ENCODE results near the gene GPR34.
"Not testable (repeated sequence)": the region's sequence is repeated elsewhere in the genome, so short reads cannot be mapped to it uniquely, and the experiment has no call there.

GPR34 gene, protein sequence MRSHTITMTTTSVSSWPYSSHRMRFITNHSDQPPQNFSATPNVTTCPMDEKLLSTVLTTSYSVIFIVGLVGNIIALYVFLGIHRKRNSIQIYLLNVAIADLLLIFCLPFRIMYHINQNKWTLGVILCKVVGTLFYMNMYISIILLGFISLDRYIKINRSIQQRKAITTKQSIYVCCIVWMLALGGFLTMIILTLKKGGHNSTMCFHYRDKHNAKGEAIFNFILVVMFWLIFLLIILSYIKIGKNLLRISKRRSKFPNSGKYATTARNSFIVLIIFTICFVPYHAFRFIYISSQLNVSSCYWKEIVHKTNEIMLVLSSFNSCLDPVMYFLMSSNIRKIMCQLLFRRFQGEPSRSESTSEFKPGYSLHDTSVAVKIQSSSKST

DNA sequence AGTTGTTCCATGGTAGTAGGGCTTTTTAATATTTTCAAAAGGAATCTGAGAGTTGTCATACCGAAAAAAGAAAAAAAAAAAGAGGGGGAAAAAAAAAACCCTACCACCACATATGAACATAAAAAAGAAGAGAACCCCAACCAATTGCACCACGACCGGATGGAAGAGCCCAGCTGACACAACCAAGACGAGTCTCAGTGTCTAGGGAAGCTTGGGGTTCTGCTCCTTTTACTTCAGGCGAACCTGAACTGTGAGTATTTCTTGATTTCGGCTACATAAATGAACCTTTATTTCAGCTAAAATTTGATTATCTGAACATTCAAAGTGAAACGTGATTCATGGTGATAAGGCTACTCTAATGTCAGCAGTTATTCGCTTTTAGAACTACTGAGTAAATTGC lies at the start of gene GPR34:
Gene GPR34 (plus strand): TSS at position 139 of the 400 bp plus-strand sequence. CDS start 6,661 bp downstream, outside the sequence.
- DNase-seq (ENCODE audit: low read depth, low spot score) = no peak
- no peak within 1 kb of the TSS for H3K27ac ChIP-seq

- H3K27ac ChIP-seq; DNase-seq (ENCODE audit: low read depth, low spot score): not testable (repeated sequence)
Measured at GRCh38 chrX:41646201-41646600, 42.6 kb upstream of the GPR34 start.

GRCh38 chrX:41653125-41653524 lies 35.6 kb upstream of the GPR34 start:
- no peak overlapping the region for H3K27ac ChIP-seq

DNA sequence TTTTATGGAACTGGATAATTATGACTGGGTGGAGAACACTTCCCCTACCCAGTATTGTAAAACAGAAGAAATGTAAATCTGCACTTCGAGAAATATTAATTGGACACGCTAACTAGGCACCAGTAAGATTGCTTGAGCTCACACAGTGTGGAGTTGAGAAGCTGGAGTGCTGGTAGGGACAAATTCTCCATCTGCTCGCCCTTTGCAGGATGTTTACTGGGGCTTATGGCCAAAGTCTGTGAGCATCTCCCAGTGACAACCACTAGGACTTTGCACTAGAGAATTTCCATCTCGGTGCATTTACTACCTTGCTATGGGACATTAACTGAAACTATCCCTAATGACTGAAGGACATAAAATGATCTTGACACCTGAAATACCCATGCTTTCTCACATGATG lies 33.7 kb upstream of the GPR34 start:
- H3K27ac ChIP-seq = no peak overlapping the region

More at GRCh38 chrX:41653125-41653524, 35.6 kb upstream of the GPR34 start:
- no peak for DNase-seq (ENCODE audit: low read depth, low spot score)

DNA sequence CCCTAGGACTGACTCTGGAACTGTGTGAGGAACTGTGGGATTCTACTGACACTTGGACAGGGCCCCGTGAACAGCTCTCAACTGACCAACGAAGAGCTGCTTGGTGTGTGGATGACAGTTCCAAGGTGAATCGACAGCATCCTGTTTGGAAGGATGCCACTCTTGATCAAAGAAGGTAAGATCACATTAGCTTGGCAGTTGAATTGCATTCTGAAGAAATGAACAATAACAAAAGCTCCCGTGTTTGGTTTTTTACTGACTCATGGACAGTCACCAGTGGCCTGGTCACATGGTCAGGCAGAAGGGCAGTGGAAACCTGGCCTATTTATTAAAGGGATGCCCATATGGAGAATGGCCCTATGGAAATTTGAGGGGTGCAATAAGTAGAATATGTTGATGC lies 33.1 kb upstream of the GPR34 start:
- no peak overlapping the region for H3K27ac ChIP-seq
- DNase-seq (ENCODE audit: low read depth, low spot score) = peak; percentile 14

More for the DNA sequence above, 33.7 kb upstream of the GPR34 start:
- no peak for DNase-seq (ENCODE audit: low read depth, low spot score)

GRCh38 chrX:41661366-41662095 lies 27.2 kb upstream of the GPR34 start:
- no peak overlapping the region for H3K27ac ChIP-seq
- DNase-seq (ENCODE audit: low read depth, low spot score) = no peak

DNA sequence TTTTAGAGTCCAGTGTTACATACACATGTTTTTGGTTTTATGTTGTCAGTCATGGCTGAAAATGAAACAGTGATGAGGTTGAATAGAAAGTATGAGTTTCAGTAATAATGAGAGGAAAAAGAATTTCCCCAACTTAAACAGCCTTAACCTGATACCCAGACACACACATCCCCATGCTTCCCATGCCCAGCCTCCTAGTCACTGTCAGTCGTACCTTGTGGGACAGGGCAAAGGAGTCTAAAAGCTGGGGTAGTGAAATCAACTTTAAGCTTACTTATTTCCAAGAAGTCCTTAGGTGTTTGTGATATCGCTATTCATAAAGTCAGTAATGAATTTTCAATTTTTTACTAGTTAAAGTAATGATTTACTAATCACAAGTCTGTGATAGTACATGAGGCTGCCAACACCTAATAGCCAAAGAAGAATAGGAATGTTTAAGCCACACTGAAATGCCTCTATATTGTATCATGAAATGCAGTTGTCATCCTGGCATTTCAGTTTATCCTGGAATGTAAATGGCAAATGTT lies 24.3 kb upstream of the GPR34 start:
- no peak overlapping the region for H3K27ac ChIP-seq

DNA sequence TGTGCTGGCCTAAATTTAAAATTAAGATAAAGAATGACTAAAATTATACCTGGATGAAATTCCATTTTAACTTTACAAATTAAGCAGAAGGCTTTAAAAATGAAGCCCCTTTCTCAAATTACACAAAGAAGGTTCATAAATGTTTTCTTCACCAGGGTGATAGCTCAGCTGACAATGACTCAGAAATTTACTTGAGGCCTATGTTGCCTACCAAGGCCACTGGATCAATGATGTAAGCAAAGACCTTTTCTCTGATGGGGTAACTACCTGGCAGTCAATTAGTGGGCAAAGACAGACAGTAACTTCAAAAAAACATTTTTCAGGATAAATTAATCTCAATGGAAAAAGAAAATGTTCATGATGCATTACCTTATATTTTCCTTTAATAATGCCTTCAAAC lies 23.9 kb upstream of the GPR34 start:
- H3K27ac ChIP-seq = no peak overlapping the region
- no peak for DNase-seq (ENCODE audit: low read depth, low spot score)

More for the DNA sequence above, 24.3 kb upstream of the GPR34 start:
- no peak for DNase-seq (ENCODE audit: low read depth, low spot score)

DNA sequence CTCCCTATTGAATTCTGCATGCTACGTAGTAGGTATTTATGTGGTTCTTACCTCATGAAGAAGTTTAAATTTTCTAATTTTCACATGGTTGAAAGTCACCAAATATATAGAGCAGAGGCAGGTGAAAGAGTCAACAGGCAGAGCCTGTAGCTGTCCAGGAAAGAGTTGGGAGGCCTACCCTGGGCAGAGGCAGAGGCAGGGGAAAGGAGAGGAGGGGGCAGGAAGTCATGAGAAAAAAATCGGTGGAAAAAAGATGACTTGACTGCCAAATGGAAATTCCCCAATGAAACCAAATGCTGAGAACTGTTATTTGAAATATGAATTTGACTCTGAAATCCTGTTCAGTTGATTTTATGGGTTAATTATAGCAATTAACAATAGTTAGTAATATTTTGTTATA lies 23.1 kb upstream of the GPR34 start:
- H3K27ac ChIP-seq = peak overlapping the region; percentile 26
- DNase-seq (ENCODE audit: low read depth, low spot score) = no peak

- peak overlapping the region; percentile 26 for H3K27ac ChIP-seq
- DNase-seq (ENCODE audit: low read depth, low spot score) = no peak
Measured at GRCh38 chrX:41666251-41666650, 22.5 kb upstream of the GPR34 start.

GRCh38 chrX:41667631-41668030 lies 21.1 kb upstream of the GPR34 start:
- H3K27ac ChIP-seq = no peak overlapping the region
- no peak for DNase-seq (ENCODE audit: low read depth, low spot score)

GRCh38 chrX:41670112-41670511 lies 18.7 kb upstream of the GPR34 start:
- DNase-seq (ENCODE audit: low read depth, low spot score) = no peak
- H3K27ac ChIP-seq = no peak overlapping the region

GRCh38 chrX:41671082-41671481 lies 17.7 kb upstream of the GPR34 start:
- H3K27ac ChIP-seq = no peak overlapping the region
- DNase-seq (ENCODE audit: low read depth, low spot score) = no peak

DNA sequence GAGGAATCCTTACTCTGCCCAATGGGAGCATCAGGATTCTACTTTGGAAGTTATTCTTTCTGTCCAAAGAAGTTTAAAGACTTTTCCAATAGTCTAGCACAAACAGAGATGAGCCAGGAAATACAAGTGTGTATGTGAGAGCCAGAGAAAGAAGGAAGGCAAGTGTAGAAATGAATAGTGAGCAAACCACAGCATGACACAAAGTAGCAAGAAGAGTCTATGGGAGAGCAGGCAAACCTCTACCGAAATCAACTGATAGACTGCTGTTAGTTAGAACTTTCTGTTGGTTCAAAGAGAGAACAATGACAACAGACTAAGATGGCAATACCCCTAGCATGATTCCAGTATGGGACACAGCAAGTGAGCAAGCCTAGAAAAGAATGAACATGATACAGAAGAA lies 16.1 kb upstream of the GPR34 start:
- no peak for DNase-seq (ENCODE audit: low read depth, low spot score)
- H3K27ac ChIP-seq = no peak overlapping the region

DNA sequence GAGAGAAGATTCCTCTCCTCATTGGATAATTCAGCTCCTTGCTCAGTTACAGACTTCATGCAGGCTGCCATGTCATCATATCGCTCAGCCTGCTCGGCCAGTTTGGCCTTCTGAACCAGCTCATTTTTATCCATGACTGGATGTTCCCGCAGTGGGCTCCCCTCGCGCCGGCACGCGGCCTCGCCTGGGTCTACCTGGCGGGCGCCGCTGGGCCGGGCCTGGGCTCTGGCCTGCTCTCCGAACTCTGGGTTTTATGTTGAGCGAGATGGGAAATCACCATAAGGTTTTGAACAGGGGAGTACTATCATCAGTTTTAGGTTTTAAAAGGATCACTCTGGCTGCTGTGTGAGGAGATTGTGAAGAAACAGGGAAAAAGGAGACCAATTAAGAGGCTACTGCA lies 12.4 kb upstream of the GPR34 start:
- not testable (repeated sequence) for H3K27ac ChIP-seq; DNase-seq (ENCODE audit: low read depth, low spot score)

- DNase-seq (ENCODE audit: low read depth, low spot score) = no peak
- H3K27ac ChIP-seq = no peak overlapping the region
Measured at GRCh38 chrX:41677183-41678060, 11.4 kb upstream of the GPR34 start.

- H3K27ac ChIP-seq = no peak overlapping the region
- no peak for DNase-seq (ENCODE audit: low read depth, low spot score)
Measured at GRCh38 chrX:41684138-41684537, 4.6 kb upstream of the GPR34 start.

GRCh38 chrX:41684940-41685339 lies 3.8 kb upstream of the GPR34 start:
- no peak overlapping the region for H3K27ac ChIP-seq
- DNase-seq (ENCODE audit: low read depth, low spot score) = no peak

DNA sequence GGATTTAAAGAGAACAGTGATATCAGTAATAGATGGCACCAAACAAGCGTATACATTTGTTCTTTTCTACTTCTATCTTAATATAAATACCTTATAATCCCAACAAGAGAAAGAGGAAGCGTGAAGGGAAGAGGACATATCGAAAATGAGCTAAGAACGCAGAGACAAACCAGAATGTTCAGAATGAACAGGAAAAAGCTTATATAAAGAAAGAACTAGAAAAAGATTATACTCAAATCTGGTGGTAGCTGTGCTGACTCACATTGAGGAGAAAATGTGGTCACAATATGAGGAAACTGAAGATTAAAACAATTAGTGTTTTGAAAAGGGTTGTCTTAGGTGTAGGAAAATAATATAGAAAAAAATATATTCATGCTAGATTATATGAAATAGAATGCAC lies 2.0 kb upstream of the GPR34 start:
- H3K27ac ChIP-seq = no peak overlapping the region
- DNase-seq (ENCODE audit: low read depth, low spot score) = no peak

- no peak for DNase-seq (ENCODE audit: low read depth, low spot score)
Measured at GRCh38 chrX:41688156-41688555, 617 bp upstream of the GPR34 start.

More at GRCh38 chrX:41688156-41688555, 617 bp upstream of the GPR34 start:
- no peak overlapping the region for H3K27ac ChIP-seq

Data from epithelial cell of prostate (primary cell).